ENCODE measurements around the gene MAML3.

- TF ChIP-seq PATZ1 (CRISPR knock-in tag; IDR thresholded peaks at IDR 0.05) (no peak), ZNF34 (CRISPR knock-in tag; IDR thresholded peaks at IDR 0.05; ENCODE audit: borderline replicate concordance) (no peak), ELK4 (CRISPR knock-in tag; IDR thresholded peaks at IDR 0.05; ENCODE audit: borderline replicate concordance) (no peak), MAX (IDR thresholded peaks at IDR 0.05) (no peak)
Observed at GRCh38 chr4:139668036-139668435, 485.9 kb downstream of the MAML3 start.

All from HepG2 (cell line).